HepG2 (cell line): ENCODE data around the gene NAV3. TPM values are rescaled to one million over a fixed set of nuclear protein-coding genes. Genes with fewer than 3 reads are reported as not detected.

Experiments used
- ATAC-seq: fragments of 200-7000 bp; cut with Tn5 transposase; 3 replicates; pipeline ENCODE4 v1.9.1; 2020; ENCODE audit warnings: mild to moderate bottlenecking, moderate library complexity
- BruUV-seq: library from RNA; stranded (reverse); fragments of 400-500 nt; replicated peaks from 2 replicates; lab custom pipeline; 2021; lab: Mats Ljungman, UMichigan
- CTCF ChIA-PET: fragments of 300-600 bp; formaldehyde crosslinking; extraction: SDS; loops from one replicate; lab custom pipeline; 2021; ENCODE audit warnings: low total read pairs, inconsistent platforms, low intra/inter-chr PET ratio; lab: Yijun Ruan, JAX
- POLR2A ChIA-PET: fragments of 350-600 bp; sonication (Branson Sonifier 250); formaldehyde crosslinking; loops from one replicate; lab custom pipeline; 2020; ENCODE audit warnings: antibody characterized with exemption, inconsistent platforms; lab: Yijun Ruan, JAX
- DNase-seq: peaks from one replicate; pipeline ENCODE4 v3.0.0-alpha.2; 2015; ENCODE audit warnings: low spot score
- FAIRE-seq: peaks from 3 replicates; lab custom pipeline; 2011; peaks lifted over from hg19 to GRCh38; lab: Jason Lieb, UNC
- H2AFZ ChIP-seq: one replicate; pipeline ENCODE4 v1.6.1; 2011; ENCODE audit warnings: low read length, inconsistent platforms
- H3K27ac ChIP-seq: fragments of 300-600 bp; 3 replicates; pipeline ENCODE4 v1.8.0; 2011; ENCODE audit warnings: mixed run types, mild to moderate bottlenecking, mixed read lengths, low read length, inconsistent platforms; ENCODE audit not compliant: insufficient read depth; ENCODE audit errors: extremely low read length
- H3K27me3 ChIP-seq, 2 experiments: fragments of 200-600 bp in 1 of 2; 2 replicates in 1 of 2; 3 replicates in 1 of 2; pipeline versions ENCODE4 v1.6.0 to v1.8.0; 2011; ENCODE audit warnings: low read length in 2 of 2, mild to moderate bottlenecking in 2 of 2, moderate library complexity in 2 of 2, inconsistent platforms in 1 of 2; ENCODE audit not compliant: insufficient read depth in 2 of 2, control insufficient read depth in 1 of 2
- H3K36me3 ChIP-seq, 2 experiments: fragments of 200-600 bp in 1 of 2; replicated peaks in 1 of 2; 2 replicates in 1 of 2; 3 replicates in 1 of 2; pipeline versions ENCODE4 v1.5.1 to v1.8.0; 2011; ENCODE audit warnings: low read length in 2 of 2, inconsistent platforms in 1 of 2; ENCODE audit not compliant: insufficient read depth in 2 of 2, control insufficient read depth in 1 of 2
- H3K4me1 ChIP-seq: 2 replicates; pipeline ENCODE4 v1.5.1; 2012; ENCODE audit warnings: low read length, inconsistent platforms; ENCODE audit not compliant: insufficient read depth
- H3K4me2 ChIP-seq: 2 replicates; pipeline ENCODE4 v1.6.0; 2011; ENCODE audit warnings: low read depth, low read length, inconsistent platforms
- H3K4me3 ChIP-seq, 3 experiments: fragments of 200-600 bp in 1 of 3; sonication (generic), shearing (Covaris generic) in 1 of 3; replicated peaks in 1 of 3; 2 replicates each; pipeline ENCODE4 v1.5.1; 2011 to 2016; ENCODE audit warnings: low read length in 3 of 3, inconsistent platforms in 2 of 3, low read depth in 2 of 3, mild to moderate bottlenecking in 2 of 3, control low read depth in 1 of 3, mixed read lengths in 1 of 3; ENCODE audit not compliant: insufficient read depth in 1 of 3
- H3K79me2 ChIP-seq: one replicate; pipeline ENCODE4 v1.6.1; 2011; ENCODE audit warnings: low read length, inconsistent platforms; ENCODE audit not compliant: insufficient read depth
- H3K9ac ChIP-seq: 2 replicates; pipeline ENCODE4 v1.6.0; 2011; ENCODE audit warnings: mild to moderate bottlenecking, low read depth, low read length, inconsistent platforms; ENCODE audit not compliant: insufficient read depth
- H3K9me3 ChIP-seq: 2 replicates; pipeline ENCODE4 v1.5.1; 2012; ENCODE audit warnings: mild to moderate bottlenecking, low read length
- H4K20me1 ChIP-seq: 2 replicates; pipeline ENCODE4 v1.6.0; 2011; ENCODE audit warnings: inconsistent platforms, mild to moderate bottlenecking, low read length, moderate library complexity; ENCODE audit not compliant: insufficient read depth
- ARHGAP35 ChIP-seq: sonication (generic); formaldehyde crosslinking; IDR thresholded peaks from 2 replicates; pipeline ENCODE4 v1.9.0; 2022; ENCODE audit warnings: mild to moderate bottlenecking, inconsistent platforms, moderate library complexity, missing genetic modification reagents, borderline replicate concordance
- FOSL2 ChIP-seq: sonication (generic); formaldehyde crosslinking; IDR thresholded peaks from 2 replicates; pipeline ENCODE4 v1.4.0; 2020; ENCODE audit warnings: missing genetic modification reagents
- IKZF1 ChIP-seq: fragments of 450-650 bp; IDR thresholded peaks from 2 replicates; pipeline ENCODE4 v1.7.1; 2016
- IRF2 ChIP-seq: IDR thresholded peaks from 2 replicates; pipeline ENCODE4 v1.6.1; 2018; ENCODE audit warnings: missing genetic modification reagents, missing compliant biosample characterization
- MAFF ChIP-seq: IDR thresholded peaks from 2 replicates; pipeline ENCODE4 v1.6.1; 2011; ENCODE audit warnings: low read depth, low read length, improper control_type of control experiment
- MAFK ChIP-seq, 2 experiments: IDR thresholded peaks in 1 of 2; conservative IDR thresholded peaks in 1 of 2; 2 replicates each; pipeline ENCODE4 v1.6.1; 2011; ENCODE audit warnings: improper control_type of control experiment in 2 of 2, low read length in 2 of 2
- MLLT10 ChIP-seq: sonication (generic); formaldehyde crosslinking; IDR thresholded peaks from 2 replicates; pipeline ENCODE4 v1.4.0; 2020; ENCODE audit warnings: missing genetic modification reagents
- PAX8 ChIP-seq: sonication (generic); formaldehyde crosslinking; IDR thresholded peaks from 2 replicates; pipeline ENCODE4 v1.8.0; 2022; ENCODE audit warnings: mild to moderate bottlenecking, missing genetic modification reagents, borderline replicate concordance
- TMF1 ChIP-seq: sonication (generic); formaldehyde crosslinking; IDR thresholded peaks from 2 replicates; pipeline ENCODE4 v1.8.1; 2022; ENCODE audit warnings: low read depth, missing genetic modification reagents
- ZBTB21 ChIP-seq: sonication (generic); formaldehyde crosslinking; IDR thresholded peaks from 2 replicates; pipeline ENCODE4 v1.4.0; 2020; ENCODE audit warnings: missing genetic modification reagents
- ZNF331 ChIP-seq: sonication (generic); formaldehyde crosslinking; IDR thresholded peaks from 2 replicates; pipeline ENCODE4 v1.4.0; 2020; ENCODE audit warnings: missing genetic modification reagents
- WGBS: methylation state at CpG from one replicate; pipeline ENCODE4 v1.1.6; 2017; ENCODE audit warnings: low lambda C conversion rate; 5-methylcytosine and 5-hydroxymethylcytosine counted together
- in situ Hi-C: cut with HindIII; loops from 2 replicates; pipeline ENCODE4 v1.10.0; 2017; ENCODE audit warnings: low pct_unique_long_range_greater_than_20kb; ENCODE audit not compliant: extremely low pct_ligation_motif_present
- intact Hi-C: fragments of 100-400 bp; cut with micrococcal nuclease; formaldehyde crosslinking; loops from one replicate; pipeline ENCODE4 v1.10.0; 2022; ENCODE audit not compliant: unreplicated experiment
- polyA plus RNA-seq, 8 experiments: library from polyadenylated mRNA; depleted of rRNA in 3 of 8; stranded (reverse) in 7 of 8; unstranded in 1 of 8; fragments of >200 nt; fragmentation: Illumina TruSeq in 4 of 8; extraction: Trizol in 4 of 8; gene quantifications; 2 replicates each; pipeline versions ENCODE4 v1.2.1 to v1.2.3, GENCODE V29; 2011 to 2016; ENCODE audit warnings: low read depth in 4 of 8, missing spikeins in 1 of 8, mixed read lengths in 1 of 8; ENCODE audit not compliant: insufficient read depth in 1 of 8
- total RNA-seq, 5 experiments: library from RNA; depleted of rRNA; stranded (reverse); fragments of >200 nt; fragmentation: Illumina TruSeq; extraction: Trizol; gene quantifications; 2 replicates each; pipeline ENCODE4 v1.2.3, GENCODE V29; 2016; ENCODE audit warnings: low read depth in 1 of 5
- TF ChIP-seq, protein P1 (sequence below): sonication (generic); formaldehyde crosslinking; IDR thresholded peaks from 2 replicates; pipeline ENCODE4 v1.4.0; 2020; ENCODE audit warnings: mild to moderate bottlenecking, missing genetic modification reagents
- TF ChIP-seq, protein P2 (sequence below): sonication (generic); formaldehyde crosslinking; IDR thresholded peaks from 2 replicates; pipeline ENCODE4 v1.4.0; 2020; ENCODE audit warnings: mild to moderate bottlenecking, low read depth, missing genetic modification reagents

The NAV3 gene
- total and polyA plus RNA-seq, 2 of the 13 experiments (the other 11 are each of a cell fraction or from before 2014, with no cell fraction given): 0.01 to 0.18 TPM

DNA sequence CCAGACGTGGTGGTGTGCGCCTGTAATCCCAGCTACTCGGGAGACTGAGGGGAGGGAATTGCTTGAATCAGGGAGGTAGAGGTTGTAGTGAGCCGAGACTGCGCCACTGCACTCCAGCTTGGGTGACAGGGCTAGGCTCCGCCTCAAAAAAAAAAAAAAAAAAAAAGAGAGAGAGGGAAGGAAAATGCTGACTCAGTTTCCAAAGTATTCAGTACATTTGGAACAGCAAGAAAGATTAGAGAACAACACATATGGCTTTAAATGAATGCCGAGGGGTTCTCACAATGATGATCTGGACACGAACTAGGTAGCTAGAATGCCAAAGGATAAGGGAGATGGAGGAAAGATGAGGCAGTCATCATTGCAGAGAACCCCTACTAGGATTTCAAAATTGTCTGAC lies 97.4 kb downstream of the NAV3 start:
- intact Hi-C loops: loop anchor here (10.0 kb wide), 1 partner anchor 313 kb away; no protein-coding TSS in a partner anchor
- in situ Hi-C loops: loop anchor here (5.0 kb wide), 1 partner anchor 206 kb away; no protein-coding TSS in a partner anchor
- no peak for FAIRE-seq
- H3K36me3 ChIP-seq: no peaks in the 10 kb centered on the region
- no TSS peak for BruUV-seq
- H3K4me2 ChIP-seq: no peak overlapping the region
- WGBS: 13% methylated on average over 8 of the region's 8 CpGs
- H3K9ac ChIP-seq: no peak overlapping the region
- no peak for DNase-seq
- H3K27ac ChIP-seq: no peak overlapping the region
- H3K27me3 ChIP-seq: no peaks in the 10 kb centered on the region
- no peak for ATAC-seq
- ChIA-PET CTCF (no interaction called here), POLR2A (no interaction called here)
- TF ChIP-seq FOSL2 (CRISPR knock-in tag): no peak
- TF ChIP-seq MAFF: peak; percentile 67
- peak; percentile 55 to 89 for TF ChIP-seq MAFK (conservative IDR thresholded peaks at IDR 0.05 in 1 of 2, IDR thresholded peaks at IDR 0.05 in 1 of 2; ENCODE audit: low read length in 2 of 2)
- no peaks in the 10 kb centered on the region for H3K9me3 ChIP-seq
- no peaks in the 10 kb centered on the region for H4K20me1 ChIP-seq
- no peaks in the 10 kb centered on the region for H3K79me2 ChIP-seq
- no peak overlapping the region for H3K4me3 ChIP-seq
- no peak overlapping the region for H2AFZ ChIP-seq
- no peaks in the 10 kb centered on the region for H3K4me1 ChIP-seq

DNA sequence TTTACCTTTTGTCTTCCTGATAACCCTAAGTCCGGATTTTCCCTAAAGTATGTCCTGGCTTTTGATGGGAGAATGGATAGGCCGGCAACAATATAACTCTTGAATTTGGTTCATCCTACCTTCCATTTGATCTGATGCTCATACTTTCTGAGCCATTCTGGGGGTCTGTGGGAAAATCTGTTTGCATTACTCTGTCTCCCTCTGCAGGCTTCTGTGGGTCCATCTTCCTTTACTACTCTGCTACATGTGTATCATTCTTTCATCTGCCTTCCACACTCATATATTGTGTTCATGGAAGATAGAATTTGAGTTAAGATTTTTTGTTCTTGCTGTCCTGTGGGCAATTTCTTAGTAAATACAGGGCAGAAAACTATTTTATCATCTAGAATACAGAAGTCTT lies 101.5 kb downstream of the NAV3 start:
- 0% methylated on average over 2 of the region's 2 CpGs for WGBS
- ChIA-PET POLR2A (no interaction called here), CTCF (no interaction called here)
- Histone ChIP-seq H3K27ac (no peak overlapping the region), H3K4me2 (no peak overlapping the region), H3K36me3 (no peaks in the 10 kb centered on the region), H3K27me3 (no peaks in the 10 kb centered on the region), H3K9me3 (no peaks in the 10 kb centered on the region), H3K4me3 (no peak overlapping the region), H2AFZ (no peak overlapping the region), H3K79me2 (no peaks in the 10 kb centered on the region), H3K4me1 (no peaks in the 10 kb centered on the region), H3K9ac (no peak overlapping the region), H4K20me1 (no peaks in the 10 kb centered on the region)
- ATAC-seq (no peak), FAIRE-seq (no peak), DNase-seq (no peak)
- in situ Hi-C loops (no loop called here), intact Hi-C loops (no loop called here)
- no TSS peak for BruUV-seq
- TF ChIP-seq, protein P1, sequence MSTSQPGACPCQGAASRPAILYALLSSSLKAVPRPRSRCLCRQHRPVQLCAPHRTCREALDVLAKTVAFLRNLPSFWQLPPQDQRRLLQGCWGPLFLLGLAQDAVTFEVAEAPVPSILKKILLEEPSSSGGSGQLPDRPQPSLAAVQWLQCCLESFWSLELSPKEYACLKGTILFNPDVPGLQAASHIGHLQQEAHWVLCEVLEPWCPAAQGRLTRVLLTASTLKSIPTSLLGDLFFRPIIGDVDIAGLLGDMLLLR: no peak
- TF ChIP-seq IRF2 (CRISPR knock-in tag): no peak
- TF ChIP-seq MLLT10 (CRISPR knock-in tag): no peak
- TF ChIP-seq, protein P2, sequence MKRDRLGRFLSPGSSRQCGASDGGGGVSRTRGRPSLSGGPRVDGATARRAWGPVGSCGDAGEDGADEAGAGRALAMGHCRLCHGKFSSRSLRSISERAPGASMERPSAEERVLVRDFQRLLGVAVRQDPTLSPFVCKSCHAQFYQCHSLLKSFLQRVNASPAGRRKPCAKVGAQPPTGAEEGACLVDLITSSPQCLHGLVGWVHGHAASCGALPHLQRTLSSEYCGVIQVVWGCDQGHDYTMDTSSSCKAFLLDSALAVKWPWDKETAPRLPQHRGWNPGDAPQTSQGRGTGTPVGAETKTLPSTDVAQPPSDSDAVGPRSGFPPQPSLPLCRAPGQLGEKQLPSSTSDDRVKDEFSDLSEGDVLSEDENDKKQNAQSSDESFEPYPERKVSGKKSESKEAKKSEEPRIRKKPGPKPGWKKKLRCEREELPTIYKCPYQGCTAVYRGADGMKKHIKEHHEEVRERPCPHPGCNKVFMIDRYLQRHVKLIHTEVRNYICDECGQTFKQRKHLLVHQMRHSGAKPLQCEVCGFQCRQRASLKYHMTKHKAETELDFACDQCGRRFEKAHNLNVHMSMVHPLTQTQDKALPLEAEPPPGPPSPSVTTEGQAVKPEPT (CRISPR knock-in tag): no peak
- TF ChIP-seq PAX8 (CRISPR knock-in tag): no peak
- TF ChIP-seq ZNF331: no peak
- TF ChIP-seq IKZF1: no peak
- TF ChIP-seq TMF1: no peak
- TF ChIP-seq ZBTB21 (CRISPR knock-in tag): no peak
- TF ChIP-seq ARHGAP35 (CRISPR knock-in tag): no peak
